H9 (cell line): ENCODE results near the gene DENND6B. TPM values are rescaled to one million over a fixed set of nuclear protein-coding genes. Genes with fewer than 3 reads are reported as not detected.
A peak's percentile ranks its signal among the peaks of the same experiment; 100 is the strongest.

Experiments
- DNase-seq: peaks from one replicate; pipeline ENCODE4 v3.0.0-alpha.2; 2017
- H2AFZ ChIP-seq: one replicate; pipeline ENCODE4 v1.6.1; 2013; ENCODE audit warnings: mild to moderate bottlenecking, low read length, control low read depth, moderate library complexity
- H2AK5ac ChIP-seq: 2 replicates; pipeline ENCODE4 v1.6.1; 2013; ENCODE audit warnings: low read length, control low read depth, mixed read lengths; ENCODE audit not compliant: insufficient read length
- H2BK120ac ChIP-seq: one replicate; pipeline ENCODE4 v1.6.1; 2013; ENCODE audit warnings: low read depth, mild to moderate bottlenecking, low read length, control low read depth, inconsistent platforms; ENCODE audit not compliant: poor library complexity, severe bottlenecking
- H2BK12ac ChIP-seq: 2 replicates; pipeline ENCODE4 v1.6.1; 2013; ENCODE audit warnings: low read length, control low read depth, mixed read lengths, low read depth; ENCODE audit not compliant: insufficient read length
- H2BK15ac ChIP-seq: 2 replicates; pipeline ENCODE4 v1.6.1; 2013; ENCODE audit warnings: low read depth, low read length, control low read depth
- H2BK20ac ChIP-seq: one replicate; pipeline ENCODE4 v1.6.1; 2013; ENCODE audit warnings: low read depth, mild to moderate bottlenecking, low read length, control low read depth, inconsistent platforms; ENCODE audit not compliant: poor library complexity, severe bottlenecking
- H2BK5ac ChIP-seq: 2 replicates; pipeline ENCODE4 v1.6.1; 2013; ENCODE audit warnings: low read length, control low read depth, mixed read lengths; ENCODE audit not compliant: insufficient read length
- H3K14ac ChIP-seq: 2 replicates; pipeline ENCODE4 v1.6.1; 2013; ENCODE audit warnings: low read length, control low read depth; ENCODE audit not compliant: insufficient read depth
- H3K18ac ChIP-seq: 2 replicates; pipeline ENCODE4 v1.6.1; 2013; ENCODE audit warnings: low read depth, mild to moderate bottlenecking, mixed read lengths, low read length, control low read depth; ENCODE audit not compliant: insufficient read length
- H3K23ac ChIP-seq: 2 replicates; pipeline ENCODE4 v1.6.1; 2013; ENCODE audit warnings: low read length, control low read depth, mixed read lengths, low read depth; ENCODE audit not compliant: insufficient read length
- H3K23me2 ChIP-seq: 2 replicates; pipeline ENCODE4 v1.6.1; 2013; ENCODE audit warnings: low read depth, mild to moderate bottlenecking, mixed read lengths, low read length, control low read depth; ENCODE audit not compliant: insufficient read length, poor library complexity, severe bottlenecking
- H3K27ac ChIP-seq: 2 replicates; pipeline ENCODE4 v1.5.1; 2013; ENCODE audit warnings: low read length, control low read depth, mixed read lengths, low read depth; ENCODE audit not compliant: insufficient read length
- H3K27me3 ChIP-seq: 2 replicates; pipeline ENCODE4 v1.6.1; 2013; ENCODE audit warnings: low read length, control low read depth, inconsistent platforms; ENCODE audit not compliant: insufficient read depth
- H3K4ac ChIP-seq: 2 replicates; pipeline ENCODE4 v1.6.1; 2013; ENCODE audit warnings: low read depth, mild to moderate bottlenecking, control low read depth, inconsistent platforms, low read length, moderate library complexity
- H3K4me1 ChIP-seq: 2 replicates; pipeline ENCODE4 v1.6.1; 2013; ENCODE audit warnings: low read length, control low read depth, inconsistent platforms; ENCODE audit not compliant: insufficient read depth
- H3K4me2 ChIP-seq: 2 replicates; pipeline ENCODE4 v1.6.1; 2013; ENCODE audit warnings: low read length, control low read depth, mixed read lengths; ENCODE audit not compliant: insufficient read length, insufficient read depth
- H3K56ac ChIP-seq: 2 replicates; pipeline ENCODE4 v1.6.1; 2013; ENCODE audit warnings: low read depth, mild to moderate bottlenecking, mixed read lengths, low read length, control low read depth; ENCODE audit not compliant: insufficient read length
- H3K79me1 ChIP-seq: 2 replicates; pipeline ENCODE4 v1.6.1; 2013; ENCODE audit warnings: low read depth, mild to moderate bottlenecking, moderate library complexity, low read length, control low read depth, inconsistent platforms; ENCODE audit not compliant: insufficient read depth, poor library complexity, severe bottlenecking
- H3K79me2 ChIP-seq: 2 replicates; pipeline ENCODE4 v1.6.1; 2013; ENCODE audit warnings: low read length, control low read depth, inconsistent platforms; ENCODE audit not compliant: insufficient read depth
- H3K9ac ChIP-seq: 2 replicates; pipeline ENCODE4 v1.6.1; 2013; ENCODE audit warnings: low read length, control low read depth, mixed read lengths; ENCODE audit not compliant: insufficient read length; ENCODE audit errors: extremely low read depth
- H3K9me3 ChIP-seq: one replicate; pipeline ENCODE4 v1.6.1; 2013; ENCODE audit warnings: low read depth, low read length, inconsistent platforms; ENCODE audit not compliant: control insufficient read depth
- H3T11ph ChIP-seq: one replicate; pipeline ENCODE4 v1.6.1; 2013; ENCODE audit warnings: mild to moderate bottlenecking, low read length, control low read depth, inconsistent platforms
- H4K20me1 ChIP-seq: one replicate; pipeline ENCODE4 v1.6.1; 2013; ENCODE audit not compliant: control insufficient read depth, insufficient read length, insufficient read depth
- H4K5ac ChIP-seq: 2 replicates; pipeline ENCODE4 v1.6.1; 2013; ENCODE audit warnings: low read depth, mild to moderate bottlenecking, mixed read lengths, low read length, control low read depth; ENCODE audit not compliant: insufficient read length
- H4K8ac ChIP-seq: replicated peaks from 2 replicates; pipeline ENCODE4 v1.6.1; 2013; ENCODE audit warnings: low read length, control low read depth, mixed read lengths, low read depth; ENCODE audit not compliant: insufficient read length
- H4K91ac ChIP-seq: 2 replicates; pipeline ENCODE4 v1.6.1; 2013; ENCODE audit warnings: low read depth, mild to moderate bottlenecking, moderate library complexity, mixed read lengths, low read length, control low read depth; ENCODE audit not compliant: insufficient read length
- H3K27ac Mint-ChIP-seq, 3 experiments: 2 replicates in 2 of 3; 3 replicates in 1 of 3; pipeline ENCODE4 v1.8.0; 2020 to 2021; ENCODE audit warnings: mixed read lengths in 3 of 3, mild to moderate bottlenecking in 1 of 3, moderate library complexity in 1 of 3
- H3K27me3 Mint-ChIP-seq: 2 replicates; pipeline ENCODE4 v1.8.0; 2021; ENCODE audit warnings: low read depth, mild to moderate bottlenecking, moderate library complexity, mixed read lengths
- H3K36me3 Mint-ChIP-seq, 3 experiments: 2 replicates in 2 of 3; 3 replicates in 1 of 3; pipeline ENCODE4 v1.8.0; 2020 to 2021; ENCODE audit warnings: low read depth in 3 of 3, mixed read lengths in 3 of 3; ENCODE audit not compliant: insufficient read depth in 1 of 3
- H3K4me1 Mint-ChIP-seq, 2 experiments: 2 replicates each; pipeline ENCODE4 v1.8.0; 2020; ENCODE audit warnings: mixed read lengths in 2 of 2
- H3K4me3 Mint-ChIP-seq, 2 experiments: 2 replicates in 1 of 2; 3 replicates in 1 of 2; pipeline ENCODE4 v1.8.0; 2020 to 2021; ENCODE audit warnings: mild to moderate bottlenecking in 2 of 2, mixed read lengths in 2 of 2, moderate library complexity in 1 of 2
- H3K9me3 Mint-ChIP-seq, 2 experiments: 2 replicates in 1 of 2; 3 replicates in 1 of 2; pipeline ENCODE4 v1.8.0; 2020; ENCODE audit warnings: mild to moderate bottlenecking in 2 of 2, mixed read lengths in 2 of 2, moderate library complexity in 1 of 2
- CTCF ChIP-seq: fragments of 200-600 bp; sonication (generic); conservative IDR thresholded peaks from 3 replicates; pipeline ENCODE4 v1.8.0; 2021; ENCODE audit warnings: antibody characterized with exemption, mild to moderate bottlenecking
- WGBS: extraction: QIAGEN DNeasy Blood & Tissue Kit; methylation state at CpG from one replicate; pipeline ENCODE4 v1.1.7; 2013; ENCODE audit warnings: missing lambda C conversion rate, low lambda C conversion rate, mixed read lengths; ENCODE audit not compliant: insufficient read length; ENCODE audit errors: extremely low coverage; 5-methylcytosine and 5-hydroxymethylcytosine counted together
- total RNA-seq: library from RNA; stranded (reverse); gene quantifications from 2 replicates; pipeline ENCODE4 v1.2.1, GENCODE V29; 2021

Gene DENND6B
- total RNA-seq, 1 experiment from 2014 or later, result 1.5 TPM

- no peak overlapping the region for H3K27ac Mint-ChIP-seq
- H3K9me3 Mint-ChIP-seq, result no peaks in the 10 kb centered on the region
- no peak overlapping the region for H2BK5ac ChIP-seq
- no peak overlapping the region for H3K4ac ChIP-seq
- H2BK12ac ChIP-seq, result no peak overlapping the region
- H3K4me1 ChIP-seq, result no peaks in the 10 kb centered on the region
- peak overlapping the region; percentile 57 to 68 for H3K4me3 Mint-ChIP-seq
- H2AFZ ChIP-seq, result no peak overlapping the region
- no peak for DNase-seq
- no peak overlapping the region for H2AK5ac ChIP-seq
- no peak overlapping the region for H4K8ac ChIP-seq
- no peak overlapping the region for H4K91ac ChIP-seq
- no peak overlapping the region for H3K27ac ChIP-seq
- peaks cover 8% of the 10 kb centered on the region for H3K23me2 ChIP-seq
- no peaks in the 10 kb centered on the region for H3K79me2 ChIP-seq
- H3K4me1 Mint-ChIP-seq, result peaks cover 8 to 12% of the 10 kb centered on the region in 2 experiments
- no peak overlapping the region for H2BK20ac ChIP-seq
- H3K36me3 Mint-ChIP-seq, result no peaks in the 10 kb centered on the region
- peak overlapping the region; percentile 59 for H3K4me2 ChIP-seq
- no peak overlapping the region for H4K5ac ChIP-seq
- no peak overlapping the region for H3K9ac ChIP-seq
- no peaks in the 10 kb centered on the region for H4K20me1 ChIP-seq
- no peak for TF ChIP-seq CTCF
- H3K14ac ChIP-seq, result no peak overlapping the region; the same call in 1 of the 2 replicates
- WGBS, result no CpG with 5 or more reads among the region's 11 CpGs
- H3T11ph ChIP-seq, result no peak overlapping the region
- no peaks in the 10 kb centered on the region for H3K9me3 ChIP-seq
- no peak overlapping the region for H2BK15ac ChIP-seq
- no peaks in the 10 kb centered on the region for H3K79me1 ChIP-seq
- no peak overlapping the region for H3K56ac ChIP-seq
- no peaks in the 10 kb centered on the region for H3K27me3 ChIP-seq
- no peak overlapping the region for H3K23ac ChIP-seq
- H3K27me3 Mint-ChIP-seq, result peaks cover 46% of the 10 kb centered on the region
- H2BK120ac ChIP-seq, result no peak overlapping the region
- no peak overlapping the region for H3K18ac ChIP-seq
Measured at GRCh38 chr22:50260434-50260800, 66.4 kb downstream of the DENND6B start.
